ENCODE data around the gene TPM2. TPM values are rescaled to one million over a fixed set of nuclear protein-coding genes. Genes with fewer than 3 reads are reported as not detected.

The TPM2 gene
- total and polyA plus RNA-seq, 9 of the 15 experiments (the other 6 are each of a cell fraction or from before 2014, with no cell fraction given): 0.28 to 16.1 (median 4.5) TPM

DNA sequence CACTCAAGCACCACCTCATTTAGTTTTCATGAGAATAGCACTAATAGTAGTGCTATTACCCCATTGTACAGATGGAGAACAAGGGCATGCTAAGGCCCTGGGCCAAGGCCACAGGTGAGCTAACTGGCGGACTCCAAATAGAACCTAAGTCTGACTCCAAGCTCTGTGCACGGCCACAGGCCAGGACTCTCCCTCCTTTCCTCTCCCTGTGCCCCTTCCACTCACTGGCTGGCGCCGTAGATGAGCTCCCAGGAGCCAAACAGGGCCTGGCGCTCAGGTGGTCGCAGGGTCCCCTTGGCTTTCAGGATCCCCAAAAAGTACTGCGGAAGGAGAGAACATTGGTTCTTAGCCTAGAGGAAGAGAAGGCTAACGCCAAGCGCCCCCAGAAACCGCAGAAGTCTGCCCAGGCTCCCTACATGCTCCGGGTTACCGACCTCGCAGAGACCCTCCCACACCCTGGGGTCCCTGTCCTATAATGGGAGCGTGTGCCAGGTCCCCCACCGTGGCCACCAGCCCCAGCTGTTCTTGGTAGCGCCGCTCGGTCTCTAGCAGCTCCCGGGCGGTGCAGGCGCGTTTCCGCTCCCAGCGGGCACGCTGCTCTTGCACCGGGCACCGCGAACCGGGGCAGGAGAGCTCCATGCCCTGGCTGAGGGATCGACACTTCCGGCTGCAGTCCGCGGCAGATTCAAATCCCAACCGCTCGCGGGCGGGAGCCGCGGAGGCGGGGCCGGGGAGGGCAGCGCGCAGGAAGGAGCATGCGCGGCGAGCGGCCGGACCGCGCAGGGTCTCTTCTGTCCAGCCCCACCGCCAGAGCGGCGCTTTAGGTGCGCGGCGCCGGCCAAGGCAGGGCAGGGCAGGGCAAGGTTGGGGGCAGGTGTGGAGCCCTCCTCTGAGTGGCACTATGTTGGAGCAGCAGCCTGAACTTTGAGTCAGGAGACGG is 24.9 kb downstream of the TPM2 start, which contains the start of gene ARHGEF39 (continued):
- TF ChIP-seq, protein P1, sequence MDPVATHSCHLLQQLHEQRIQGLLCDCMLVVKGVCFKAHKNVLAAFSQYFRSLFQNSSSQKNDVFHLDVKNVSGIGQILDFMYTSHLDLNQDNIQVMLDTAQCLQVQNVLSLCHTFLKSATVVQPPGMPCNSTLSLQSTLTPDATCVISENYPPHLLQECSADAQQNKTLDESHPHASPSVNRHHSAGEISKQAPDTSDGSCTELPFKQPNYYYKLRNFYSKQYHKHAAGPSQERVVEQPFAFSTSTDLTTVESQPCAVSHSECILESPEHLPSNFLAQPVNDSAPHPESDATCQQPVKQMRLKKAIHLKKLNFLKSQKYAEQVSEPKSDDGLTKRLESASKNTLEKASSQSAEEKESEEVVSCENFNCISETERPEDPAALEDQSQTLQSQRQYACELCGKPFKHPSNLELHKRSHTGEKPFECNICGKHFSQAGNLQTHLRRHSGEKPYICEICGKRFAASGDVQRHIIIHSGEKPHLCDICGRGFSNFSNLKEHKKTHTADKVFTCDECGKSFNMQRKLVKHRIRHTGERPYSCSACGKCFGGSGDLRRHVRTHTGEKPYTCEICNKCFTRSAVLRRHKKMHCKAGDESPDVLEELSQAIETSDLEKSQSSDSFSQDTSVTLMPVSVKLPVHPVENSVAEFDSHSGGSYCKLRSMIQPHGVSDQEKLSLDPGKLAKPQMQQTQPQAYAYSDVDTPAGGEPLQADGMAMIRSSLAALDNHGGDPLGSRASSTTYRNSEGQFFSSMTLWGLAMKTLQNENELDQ (CRISPR knock-in tag; IDR thresholded peaks at IDR 0.05; ENCODE audit: borderline replicate concordance): no peak
- TF ChIP-seq PURB (CRISPR knock-in tag; IDR thresholded peaks at IDR 0.05; ENCODE audit: low read depth): no peak
- TF ChIP-seq ZNF133 (CRISPR knock-in tag; IDR thresholded peaks at IDR 0.05): no peak
- TF ChIP-seq RNF2 (IDR thresholded peaks at IDR 0.05): no peak
- TF ChIP-seq TAF7 (tag; IDR thresholded peaks at IDR 0.05): no peak
- no peak for TF ChIP-seq KAT8 (IDR thresholded peaks at IDR 0.05; ENCODE audit: low read depth)
- TF ChIP-seq SAFB (IDR thresholded peaks at IDR 0.05; ENCODE audit: borderline replicate concordance, low read depth, low read length): no peak
- no peak for TF ChIP-seq SMARCA4 (IDR thresholded peaks at IDR 0.05)
- TF ChIP-seq BRF1 (IDR thresholded peaks at IDR 0.05; ENCODE audit: borderline replicate concordance, extremely low read depth, insufficient read length): no peak
- TF ChIP-seq, protein P2, sequence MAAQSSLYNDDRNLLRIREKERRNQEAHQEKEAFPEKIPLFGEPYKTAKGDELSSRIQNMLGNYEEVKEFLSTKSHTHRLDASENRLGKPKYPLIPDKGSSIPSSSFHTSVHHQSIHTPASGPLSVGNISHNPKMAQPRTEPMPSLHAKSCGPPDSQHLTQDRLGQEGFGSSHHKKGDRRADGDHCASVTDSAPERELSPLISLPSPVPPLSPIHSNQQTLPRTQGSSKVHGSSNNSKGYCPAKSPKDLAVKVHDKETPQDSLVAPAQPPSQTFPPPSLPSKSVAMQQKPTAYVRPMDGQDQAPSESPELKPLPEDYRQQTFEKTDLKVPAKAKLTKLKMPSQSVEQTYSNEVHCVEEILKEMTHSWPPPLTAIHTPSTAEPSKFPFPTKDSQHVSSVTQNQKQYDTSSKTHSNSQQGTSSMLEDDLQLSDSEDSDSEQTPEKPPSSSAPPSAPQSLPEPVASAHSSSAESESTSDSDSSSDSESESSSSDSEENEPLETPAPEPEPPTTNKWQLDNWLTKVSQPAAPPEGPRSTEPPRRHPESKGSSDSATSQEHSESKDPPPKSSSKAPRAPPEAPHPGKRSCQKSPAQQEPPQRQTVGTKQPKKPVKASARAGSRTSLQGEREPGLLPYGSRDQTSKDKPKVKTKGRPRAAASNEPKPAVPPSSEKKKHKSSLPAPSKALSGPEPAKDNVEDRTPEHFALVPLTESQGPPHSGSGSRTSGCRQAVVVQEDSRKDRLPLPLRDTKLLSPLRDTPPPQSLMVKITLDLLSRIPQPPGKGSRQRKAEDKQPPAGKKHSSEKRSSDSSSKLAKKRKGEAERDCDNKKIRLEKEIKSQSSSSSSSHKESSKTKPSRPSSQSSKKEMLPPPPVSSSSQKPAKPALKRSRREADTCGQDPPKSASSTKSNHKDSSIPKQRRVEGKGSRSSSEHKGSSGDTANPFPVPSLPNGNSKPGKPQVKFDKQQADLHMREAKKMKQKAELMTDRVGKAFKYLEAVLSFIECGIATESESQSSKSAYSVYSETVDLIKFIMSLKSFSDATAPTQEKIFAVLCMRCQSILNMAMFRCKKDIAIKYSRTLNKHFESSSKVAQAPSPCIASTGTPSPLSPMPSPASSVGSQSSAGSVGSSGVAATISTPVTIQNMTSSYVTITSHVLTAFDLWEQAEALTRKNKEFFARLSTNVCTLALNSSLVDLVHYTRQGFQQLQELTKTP (IDR thresholded peaks at IDR 0.05; ENCODE audit: low read depth in 1 of 2, partially characterized antibody in 2 of 2): no peak
- TF ChIP-seq NONO (IDR thresholded peaks at IDR 0.05; ENCODE audit: low read depth in 2 of 2, low read length in 1 of 2): no peak
- TF ChIP-seq KLF1 (tag; IDR thresholded peaks at IDR 0.05): no peak
- TF ChIP-seq SNIP1 (IDR thresholded peaks at IDR 0.05; ENCODE audit: low read depth): no peak
- no peak for TF ChIP-seq ZNF668 (CRISPR knock-in tag; IDR thresholded peaks at IDR 0.05)
- TF ChIP-seq, protein P3, sequence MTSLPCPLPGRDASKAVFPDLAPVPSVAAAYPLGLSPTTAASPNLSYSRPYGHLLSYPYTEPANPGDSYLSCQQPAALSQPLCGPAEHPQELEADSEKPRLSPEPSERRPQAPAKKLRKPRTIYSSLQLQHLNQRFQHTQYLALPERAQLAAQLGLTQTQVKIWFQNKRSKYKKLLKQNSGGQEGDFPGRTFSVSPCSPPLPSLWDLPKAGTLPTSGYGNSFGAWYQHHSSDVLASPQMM (CRISPR knock-in tag; IDR thresholded peaks at IDR 0.05): no peak
- TF ChIP-seq HOXB6 (CRISPR knock-in tag; IDR thresholded peaks at IDR 0.05; ENCODE audit: borderline replicate concordance): no peak
- TF ChIP-seq CHD2 (IDR thresholded peaks at IDR 0.05; ENCODE audit: low read depth, low read length): no peak
- TF ChIP-seq MCM5 (IDR thresholded peaks at IDR 0.05; ENCODE audit: low read depth): no peak
- TF ChIP-seq, protein P4, sequence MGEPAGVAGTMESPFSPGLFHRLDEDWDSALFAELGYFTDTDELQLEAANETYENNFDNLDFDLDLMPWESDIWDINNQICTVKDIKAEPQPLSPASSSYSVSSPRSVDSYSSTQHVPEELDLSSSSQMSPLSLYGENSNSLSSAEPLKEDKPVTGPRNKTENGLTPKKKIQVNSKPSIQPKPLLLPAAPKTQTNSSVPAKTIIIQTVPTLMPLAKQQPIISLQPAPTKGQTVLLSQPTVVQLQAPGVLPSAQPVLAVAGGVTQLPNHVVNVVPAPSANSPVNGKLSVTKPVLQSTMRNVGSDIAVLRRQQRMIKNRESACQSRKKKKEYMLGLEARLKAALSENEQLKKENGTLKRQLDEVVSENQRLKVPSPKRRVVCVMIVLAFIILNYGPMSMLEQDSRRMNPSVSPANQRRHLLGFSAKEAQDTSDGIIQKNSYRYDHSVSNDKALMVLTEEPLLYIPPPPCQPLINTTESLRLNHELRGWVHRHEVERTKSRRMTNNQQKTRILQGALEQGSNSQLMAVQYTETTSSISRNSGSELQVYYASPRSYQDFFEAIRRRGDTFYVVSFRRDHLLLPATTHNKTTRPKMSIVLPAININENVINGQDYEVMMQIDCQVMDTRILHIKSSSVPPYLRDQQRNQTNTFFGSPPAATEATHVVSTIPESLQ (CRISPR knock-in tag; IDR thresholded peaks at IDR 0.05): no peak
- no peak for TF ChIP-seq SLC30A9 (CRISPR knock-in tag; IDR thresholded peaks at IDR 0.05)
